HepG2 (cell line): ENCODE data around the gene TIAM2. TPM values are rescaled to one million over a fixed set of nuclear protein-coding genes. Genes with fewer than 3 reads are reported as not detected.
A peak's percentile ranks its signal among the peaks of the same experiment; 100 is the strongest.

Source experiments
- ATAC-seq: fragments of 200-7000 bp; cut with Tn5 transposase; 3 replicates; pipeline ENCODE4 v1.9.1; 2020; ENCODE audit warnings: mild to moderate bottlenecking, moderate library complexity
- BruUV-seq: library from RNA; stranded (reverse); fragments of 400-500 nt; replicated peaks from 2 replicates; lab custom pipeline; 2021; lab: Mats Ljungman, UMichigan
- CTCF ChIA-PET: fragments of 300-600 bp; formaldehyde crosslinking; extraction: SDS; loops from one replicate; lab custom pipeline; 2021; ENCODE audit warnings: low total read pairs, inconsistent platforms, low intra/inter-chr PET ratio; lab: Yijun Ruan, JAX
- POLR2A ChIA-PET: fragments of 350-600 bp; sonication (Branson Sonifier 250); formaldehyde crosslinking; loops from one replicate; lab custom pipeline; 2020; ENCODE audit warnings: antibody characterized with exemption, inconsistent platforms; lab: Yijun Ruan, JAX
- DNase-seq: peaks from one replicate; pipeline ENCODE4 v3.0.0-alpha.2; 2015; ENCODE audit warnings: low spot score
- FAIRE-seq: peaks from 3 replicates; lab custom pipeline; 2011; peaks lifted over from hg19 to GRCh38; lab: Jason Lieb, UNC
- H2AFZ ChIP-seq: one replicate; pipeline ENCODE4 v1.6.1; 2011; ENCODE audit warnings: low read length, inconsistent platforms
- H3K27ac ChIP-seq: fragments of 300-600 bp; 3 replicates; pipeline ENCODE4 v1.8.0; 2011; ENCODE audit warnings: mixed run types, mild to moderate bottlenecking, mixed read lengths, low read length, inconsistent platforms; ENCODE audit not compliant: insufficient read depth; ENCODE audit errors: extremely low read length
- H3K27me3 ChIP-seq, 2 experiments: fragments of 200-600 bp in 1 of 2; 2 replicates in 1 of 2; 3 replicates in 1 of 2; pipeline versions ENCODE4 v1.6.0 to v1.8.0; 2011; ENCODE audit warnings: low read length in 2 of 2, mild to moderate bottlenecking in 2 of 2, moderate library complexity in 2 of 2, inconsistent platforms in 1 of 2; ENCODE audit not compliant: insufficient read depth in 2 of 2, control insufficient read depth in 1 of 2
- H3K36me3 ChIP-seq, 2 experiments: fragments of 200-600 bp in 1 of 2; replicated peaks in 1 of 2; 2 replicates in 1 of 2; 3 replicates in 1 of 2; pipeline versions ENCODE4 v1.5.1 to v1.8.0; 2011; ENCODE audit warnings: low read length in 2 of 2, inconsistent platforms in 1 of 2; ENCODE audit not compliant: insufficient read depth in 2 of 2, control insufficient read depth in 1 of 2
- H3K4me1 ChIP-seq: 2 replicates; pipeline ENCODE4 v1.5.1; 2012; ENCODE audit warnings: low read length, inconsistent platforms; ENCODE audit not compliant: insufficient read depth
- H3K4me2 ChIP-seq: 2 replicates; pipeline ENCODE4 v1.6.0; 2011; ENCODE audit warnings: low read depth, low read length, inconsistent platforms
- H3K4me3 ChIP-seq, 3 experiments: fragments of 200-600 bp in 1 of 3; sonication (generic), shearing (Covaris generic) in 1 of 3; replicated peaks in 1 of 3; 2 replicates each; pipeline ENCODE4 v1.5.1; 2011 to 2016; ENCODE audit warnings: low read length in 3 of 3, inconsistent platforms in 2 of 3, low read depth in 2 of 3, mild to moderate bottlenecking in 2 of 3, control low read depth in 1 of 3, mixed read lengths in 1 of 3; ENCODE audit not compliant: insufficient read depth in 1 of 3
- H3K79me2 ChIP-seq: one replicate; pipeline ENCODE4 v1.6.1; 2011; ENCODE audit warnings: low read length, inconsistent platforms; ENCODE audit not compliant: insufficient read depth
- H3K9ac ChIP-seq: 2 replicates; pipeline ENCODE4 v1.6.0; 2011; ENCODE audit warnings: mild to moderate bottlenecking, low read depth, low read length, inconsistent platforms; ENCODE audit not compliant: insufficient read depth
- H3K9me3 ChIP-seq: 2 replicates; pipeline ENCODE4 v1.5.1; 2012; ENCODE audit warnings: mild to moderate bottlenecking, low read length
- H4K20me1 ChIP-seq: 2 replicates; pipeline ENCODE4 v1.6.0; 2011; ENCODE audit warnings: inconsistent platforms, mild to moderate bottlenecking, low read length, moderate library complexity; ENCODE audit not compliant: insufficient read depth
- FOSL2 ChIP-seq: sonication (generic); formaldehyde crosslinking; IDR thresholded peaks from 2 replicates; pipeline ENCODE4 v1.4.0; 2020; ENCODE audit warnings: missing genetic modification reagents
- JUN ChIP-seq: sonication (generic); formaldehyde crosslinking; IDR thresholded peaks from 2 replicates; pipeline ENCODE4 v1.4.0; 2020; ENCODE audit warnings: mild to moderate bottlenecking, missing genetic modification reagents
- PCBP2 ChIP-seq: fragments of 200-400 bp; formaldehyde crosslinking; optimal IDR thresholded peaks from 2 replicates; pipeline ENCODE3; 2018; ENCODE audit warnings: low read length, low read depth; ENCODE audit not compliant: poor library complexity, severe bottlenecking
- PLRG1 ChIP-seq: fragments of 450-650 bp; conservative IDR thresholded peaks from 2 replicates; pipeline ENCODE4 v1.6.1; 2016
- RBM22 ChIP-seq: fragments of 200-400 bp; formaldehyde crosslinking; optimal IDR thresholded peaks from 2 replicates; pipeline ENCODE3; 2017; ENCODE audit warnings: mild to moderate bottlenecking, low read length, moderate library complexity
- SAP130 ChIP-seq: IDR thresholded peaks from 2 replicates; pipeline ENCODE4 v1.6.1; 2016; ENCODE audit warnings: low read depth
- WGBS: methylation state at CpG from one replicate; pipeline ENCODE4 v1.1.6; 2017; ENCODE audit warnings: low lambda C conversion rate; 5-methylcytosine and 5-hydroxymethylcytosine counted together
- in situ Hi-C: cut with HindIII; loops from 2 replicates; pipeline ENCODE4 v1.10.0; 2017; ENCODE audit warnings: low pct_unique_long_range_greater_than_20kb; ENCODE audit not compliant: extremely low pct_ligation_motif_present
- intact Hi-C: fragments of 100-400 bp; cut with micrococcal nuclease; formaldehyde crosslinking; loops from one replicate; pipeline ENCODE4 v1.10.0; 2022; ENCODE audit not compliant: unreplicated experiment
- polyA plus RNA-seq, 8 experiments: library from polyadenylated mRNA; depleted of rRNA in 3 of 8; stranded (reverse) in 7 of 8; unstranded in 1 of 8; fragments of >200 nt; fragmentation: Illumina TruSeq in 4 of 8; extraction: Trizol in 4 of 8; gene quantifications; 2 replicates each; pipeline versions ENCODE4 v1.2.1 to v1.2.3, GENCODE V29; 2011 to 2016; ENCODE audit warnings: low read depth in 4 of 8, missing spikeins in 1 of 8, mixed read lengths in 1 of 8; ENCODE audit not compliant: insufficient read depth in 1 of 8
- total RNA-seq, 5 experiments: library from RNA; depleted of rRNA; stranded (reverse); fragments of >200 nt; fragmentation: Illumina TruSeq; extraction: Trizol; gene quantifications; 2 replicates each; pipeline ENCODE4 v1.2.3, GENCODE V29; 2016; ENCODE audit warnings: low read depth in 1 of 5
- TF ChIP-seq, protein P1 (sequence below): sonication (generic); formaldehyde crosslinking; IDR thresholded peaks from 2 replicates; pipeline ENCODE4 v1.4.0; 2020; ENCODE audit warnings: missing genetic modification reagents

Gene TIAM2
- total and polyA plus RNA-seq, 2 of the 13 experiments (the other 11 are each of a cell fraction or from before 2014, with no cell fraction given), result 4.1 to 4.5 TPM

DNA sequence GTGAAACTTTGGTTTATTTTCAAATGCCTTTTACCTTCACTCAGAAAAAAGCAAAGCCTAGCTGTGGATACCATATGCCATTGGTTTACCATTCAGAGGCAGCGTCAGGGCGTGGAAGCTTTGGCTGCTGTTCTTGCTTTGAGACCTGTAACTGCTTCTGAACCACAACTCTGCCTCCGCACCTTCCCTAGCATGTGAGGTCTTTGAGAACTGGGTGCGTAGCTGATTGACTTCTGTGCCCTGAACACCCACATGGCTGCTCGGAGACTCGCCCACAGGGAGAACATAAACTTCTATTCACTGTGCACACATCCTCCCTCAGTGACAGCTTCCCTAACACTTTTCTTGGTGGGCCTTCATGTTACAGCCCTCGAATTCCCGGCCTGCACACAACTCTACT, 257.5 kb downstream of the TIAM2 start:
- Histone ChIP-seq H3K36me3 (peaks cover 23 to 85% of the 10 kb centered on the region in 2 experiments), H3K27me3 (no peaks in the 10 kb centered on the region), H3K4me3 (no peak overlapping the region), H3K4me2 (no peak overlapping the region), H2AFZ (no peak overlapping the region), H3K4me1 (peaks cover 16% of the 10 kb centered on the region; the same call in 1 of the 2 replicates), H3K9me3 (no peaks in the 10 kb centered on the region), H3K79me2 (no peaks in the 10 kb centered on the region), H3K27ac (no peak overlapping the region), H4K20me1 (no peaks in the 10 kb centered on the region), H3K9ac (no peak overlapping the region)
- BruUV-seq, result TSS peak; percentile 4
- ATAC-seq (no peak), FAIRE-seq (no peak), DNase-seq (no peak)
- WGBS, result 99% methylated on average over 8 of the region's 8 CpGs
- peak; percentile 88 for TF ChIP-seq RBM22
- no peak for TF ChIP-seq PCBP2
- no peak for TF ChIP-seq PLRG1
- ChIA-PET CTCF (no interaction called here), POLR2A (no interaction called here)
- intact Hi-C loops (no loop called here), in situ Hi-C loops (no loop called here)

DNA sequence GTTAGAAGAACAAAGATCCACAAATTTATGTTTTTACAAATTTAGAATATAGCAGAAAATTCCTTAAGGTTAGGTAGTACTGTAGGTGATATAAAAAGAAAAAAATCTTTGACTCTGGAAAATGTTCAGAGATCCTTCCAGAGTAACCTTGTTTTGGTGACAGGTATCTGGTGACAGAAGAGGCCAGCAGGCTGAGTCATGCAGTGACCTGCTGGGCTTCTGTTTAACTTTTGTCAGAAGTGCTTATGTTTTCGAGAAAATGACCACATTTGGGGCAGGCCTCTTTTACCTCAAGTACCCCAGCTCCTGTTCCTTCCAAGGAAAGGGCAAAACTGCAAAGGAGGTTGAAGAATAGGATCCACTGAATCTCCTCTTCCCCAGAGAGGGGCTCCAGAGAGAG, 258.2 kb downstream of the TIAM2 start:
- DNase-seq (peak; percentile 25), FAIRE-seq (peak; percentile 8), ATAC-seq (peak; percentile 22; the same call in 1 of the 3 replicates)
- no peaks in the 10 kb centered on the region for H3K9me3 ChIP-seq
- H3K79me2 ChIP-seq, result no peaks in the 10 kb centered on the region
- 73% methylated on average over 1 of the region's 1 CpG for WGBS
- BruUV-seq, result no TSS peak
- H3K4me2 ChIP-seq, result no peak overlapping the region
- no peak overlapping the region for H2AFZ ChIP-seq
- H3K36me3 ChIP-seq, result peaks cover 28 to 85% of the 10 kb centered on the region in 2 experiments
- ChIA-PET CTCF (no interaction called here), POLR2A (no interaction called here)
- H3K4me3 ChIP-seq, result no peak overlapping the region
- H4K20me1 ChIP-seq, result no peaks in the 10 kb centered on the region
- H3K4me1 ChIP-seq, result peaks cover 16% of the 10 kb centered on the region; the same call in 1 of the 2 replicates
- intact Hi-C loops (no loop called here), in situ Hi-C loops (no loop called here)
- H3K27ac ChIP-seq, result peak overlapping the region; percentile 11
- TF ChIP-seq JUN (CRISPR knock-in tag) (0 out of 2 replicates have a peak, but pooled peaks have one; percentile 21), FOSL2 (CRISPR knock-in tag) (peak; percentile 82), SAP130 (CRISPR knock-in tag) (peak; percentile 55)
- TF ChIP-seq, protein P1, sequence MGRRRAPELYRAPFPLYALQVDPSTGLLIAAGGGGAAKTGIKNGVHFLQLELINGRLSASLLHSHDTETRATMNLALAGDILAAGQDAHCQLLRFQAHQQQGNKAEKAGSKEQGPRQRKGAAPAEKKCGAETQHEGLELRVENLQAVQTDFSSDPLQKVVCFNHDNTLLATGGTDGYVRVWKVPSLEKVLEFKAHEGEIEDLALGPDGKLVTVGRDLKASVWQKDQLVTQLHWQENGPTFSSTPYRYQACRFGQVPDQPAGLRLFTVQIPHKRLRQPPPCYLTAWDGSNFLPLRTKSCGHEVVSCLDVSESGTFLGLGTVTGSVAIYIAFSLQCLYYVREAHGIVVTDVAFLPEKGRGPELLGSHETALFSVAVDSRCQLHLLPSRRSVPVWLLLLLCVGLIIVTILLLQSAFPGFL (CRISPR knock-in tag), result no peak
- H3K27me3 ChIP-seq, result no peaks in the 10 kb centered on the region
- no peak overlapping the region for H3K9ac ChIP-seq
